ENCODE data around the gene TPCN2. TPM values are rescaled to one million over a fixed set of nuclear protein-coding genes. Genes with fewer than 3 reads are reported as not detected.

The TPCN2 gene
- total and polyA plus RNA-seq, 9 of the 15 experiments (the other 6 are each of a cell fraction or from before 2014, with no cell fraction given), result 0.66 to 10.2 (median 4.6) TPM

DNA sequence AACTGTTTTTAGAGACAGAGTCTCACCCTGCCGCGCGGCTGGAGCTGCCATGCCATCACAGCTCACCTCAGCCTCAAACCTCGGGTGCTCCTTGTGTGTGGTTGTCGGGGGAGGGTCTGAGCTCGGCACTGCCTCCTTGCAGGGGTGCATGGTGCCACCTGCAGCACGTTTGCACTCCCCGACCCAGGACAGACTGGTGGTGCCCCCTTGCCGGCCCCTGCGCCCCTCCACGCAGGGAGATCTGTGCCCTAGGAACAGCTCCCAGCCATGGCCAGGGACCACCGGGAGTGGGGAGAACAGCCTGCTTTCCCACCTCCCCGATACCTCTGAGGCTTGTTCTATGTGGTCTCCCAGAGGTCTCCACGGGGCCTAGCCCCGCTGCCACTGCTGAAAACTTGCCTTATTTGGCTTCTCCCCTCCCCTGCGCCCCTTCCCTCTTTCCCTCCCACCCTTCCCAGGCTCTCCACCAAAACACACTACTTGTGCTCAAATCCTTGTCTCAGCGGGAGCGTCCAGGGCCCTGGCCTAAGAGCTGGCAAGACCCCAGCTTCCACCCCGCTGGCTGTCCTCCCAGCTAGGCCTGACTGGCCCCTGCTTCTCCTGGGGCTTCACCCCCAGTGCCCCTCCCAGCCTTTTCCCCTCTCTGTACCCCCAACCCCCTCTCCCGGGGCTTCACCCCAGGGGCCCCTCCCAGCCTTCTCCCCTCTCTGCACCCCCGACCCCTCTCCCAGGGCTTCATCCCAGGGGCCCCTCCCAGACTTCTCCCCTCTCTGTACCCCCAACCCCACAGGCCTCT is 13.4 kb upstream of the TPCN2 start:
- intact Hi-C loops (cut with micrococcal nuclease), result no loop called here
- Histone ChIP-seq H2AFZ (ENCODE audit: low read depth, low read length) (no peak overlapping the region), H3K27ac (ENCODE audit: extremely low read depth, low read depth, low read length) (no peak overlapping the region), H3K4me2 (ENCODE audit: insufficient read depth, low read length) (no peak overlapping the region), H3K4me1 (replicated peaks in 1 of 2; ENCODE audit: control insufficient read depth in 2 of 2, insufficient read depth in 2 of 2, low read length in 2 of 2) (peaks cover 0 to 4% of the 10 kb centered on the region in 2 experiments; a peak in 1 of 5 replicates), H3K9ac (ENCODE audit: insufficient read depth in 1 of 2, low read depth in 2 of 2, low read length in 2 of 2) (no peak overlapping the region), H3K4me3 (no peak overlapping the region), H3K36me3 (ENCODE audit: control insufficient read depth, insufficient read depth, low read length) (no peaks in the 10 kb centered on the region), H3K9me3 (replicated peaks; ENCODE audit: control insufficient read depth, insufficient read depth, low read depth, low read length) (no peaks in the 10 kb centered on the region), H4K20me1 (replicated peaks; ENCODE audit: control insufficient read depth, insufficient read depth, low read length) (0 out of 2 replicates have a peak, but pooled peaks cover 8% of the 10 kb centered on the region), H3K27me3 (ENCODE audit: control insufficient read depth in 2 of 2, insufficient read depth in 2 of 2, low read length in 2 of 2) (peaks cover 28 to 65% of the 10 kb centered on the region in 2 experiments), H3K79me2 (ENCODE audit: control insufficient read depth, insufficient read depth, low read length) (no peaks in the 10 kb centered on the region), H3K9me1 (ENCODE audit: control insufficient read depth, insufficient read depth, low read length) (no peaks in the 10 kb centered on the region)
- no peak for FAIRE-seq
- DNase-seq (ENCODE audit: extremely low read depth in 1 of 4, low spot score in 3 of 4), result no peak
- no TSS peak for BruUV-seq (replicated peaks)
- TF ChIP-seq ZC3H4 (CRISPR knock-in tag; IDR thresholded peaks at IDR 0.05; ENCODE audit: borderline replicate concordance), result no peak
- TF ChIP-seq NFXL1 (CRISPR knock-in tag; IDR thresholded peaks at IDR 0.05), result no peak
- no peak for TF ChIP-seq U2AF1 (optimal IDR thresholded peaks at IDR 0.05; ENCODE audit: low read depth, low read length)
- no peak for TF ChIP-seq SMAD3 (CRISPR knock-in tag; conservative IDR thresholded peaks at IDR 0.05)
- TF ChIP-seq RAD21 (CRISPR knock-in tag; conservative IDR thresholded peaks at IDR 0.05 in 1 of 2, IDR thresholded peaks at IDR 0.05 in 1 of 2), result no peak
- TF ChIP-seq SRSF9 (IDR thresholded peaks at IDR 0.05; ENCODE audit: borderline replicate concordance, low read depth, low read length), result no peak
- no peak for TF ChIP-seq NFYB (IDR thresholded peaks at IDR 0.05; ENCODE audit: extremely low read depth, insufficient read length)
- in situ Hi-C loops (cut with MboI), result no loop called here
- ATAC-seq, result no peak
- WGBS (ENCODE audit: insufficient coverage, low coverage, missing lambda C conversion rate), result 9% methylated on average over 15 of the region's 21 CpGs
- POLR2A ChIA-PET, result interaction anchor here (0.7 to 0.8 kb wide), 2 partner anchors 41 to 600 kb away, joined by 3 read pairs; no protein-coding TSS in a partner anchor
- CTCF ChIA-PET (ENCODE audit: low intra/inter-chr PET ratio), result no interaction called here

Data from K562 (cell line).